H9 (cell line): Measurements from ENCODE around the gene SHISA3. TPM values are rescaled to one million over a fixed set of nuclear protein-coding genes. Genes with fewer than 3 reads are reported as not detected.

ENCODE experiments used
- DNase-seq: peaks from one replicate; pipeline ENCODE4 v3.0.0-alpha.2; 2017
- H2AFZ ChIP-seq: one replicate; pipeline ENCODE4 v1.6.1; 2013; ENCODE audit warnings: mild to moderate bottlenecking, low read length, control low read depth, moderate library complexity
- H2AK5ac ChIP-seq: 2 replicates; pipeline ENCODE4 v1.6.1; 2013; ENCODE audit warnings: low read length, control low read depth, mixed read lengths; ENCODE audit not compliant: insufficient read length
- H2BK120ac ChIP-seq: one replicate; pipeline ENCODE4 v1.6.1; 2013; ENCODE audit warnings: low read depth, mild to moderate bottlenecking, low read length, control low read depth, inconsistent platforms; ENCODE audit not compliant: poor library complexity, severe bottlenecking
- H2BK12ac ChIP-seq: 2 replicates; pipeline ENCODE4 v1.6.1; 2013; ENCODE audit warnings: low read length, control low read depth, mixed read lengths, low read depth; ENCODE audit not compliant: insufficient read length
- H2BK15ac ChIP-seq: 2 replicates; pipeline ENCODE4 v1.6.1; 2013; ENCODE audit warnings: low read depth, low read length, control low read depth
- H2BK20ac ChIP-seq: one replicate; pipeline ENCODE4 v1.6.1; 2013; ENCODE audit warnings: low read depth, mild to moderate bottlenecking, low read length, control low read depth, inconsistent platforms; ENCODE audit not compliant: poor library complexity, severe bottlenecking
- H2BK5ac ChIP-seq: 2 replicates; pipeline ENCODE4 v1.6.1; 2013; ENCODE audit warnings: low read length, control low read depth, mixed read lengths; ENCODE audit not compliant: insufficient read length
- H3K14ac ChIP-seq: 2 replicates; pipeline ENCODE4 v1.6.1; 2013; ENCODE audit warnings: low read length, control low read depth; ENCODE audit not compliant: insufficient read depth
- H3K18ac ChIP-seq: 2 replicates; pipeline ENCODE4 v1.6.1; 2013; ENCODE audit warnings: low read depth, mild to moderate bottlenecking, mixed read lengths, low read length, control low read depth; ENCODE audit not compliant: insufficient read length
- H3K23ac ChIP-seq: 2 replicates; pipeline ENCODE4 v1.6.1; 2013; ENCODE audit warnings: low read length, control low read depth, mixed read lengths, low read depth; ENCODE audit not compliant: insufficient read length
- H3K23me2 ChIP-seq: 2 replicates; pipeline ENCODE4 v1.6.1; 2013; ENCODE audit warnings: low read depth, mild to moderate bottlenecking, mixed read lengths, low read length, control low read depth; ENCODE audit not compliant: insufficient read length, poor library complexity, severe bottlenecking
- H3K27ac ChIP-seq: 2 replicates; pipeline ENCODE4 v1.5.1; 2013; ENCODE audit warnings: low read length, control low read depth, mixed read lengths, low read depth; ENCODE audit not compliant: insufficient read length
- H3K27me3 ChIP-seq: 2 replicates; pipeline ENCODE4 v1.6.1; 2013; ENCODE audit warnings: low read length, control low read depth, inconsistent platforms; ENCODE audit not compliant: insufficient read depth
- H3K4ac ChIP-seq: 2 replicates; pipeline ENCODE4 v1.6.1; 2013; ENCODE audit warnings: low read depth, mild to moderate bottlenecking, control low read depth, inconsistent platforms, low read length, moderate library complexity
- H3K4me1 ChIP-seq: 2 replicates; pipeline ENCODE4 v1.6.1; 2013; ENCODE audit warnings: low read length, control low read depth, inconsistent platforms; ENCODE audit not compliant: insufficient read depth
- H3K4me2 ChIP-seq: 2 replicates; pipeline ENCODE4 v1.6.1; 2013; ENCODE audit warnings: low read length, control low read depth, mixed read lengths; ENCODE audit not compliant: insufficient read length, insufficient read depth
- H3K56ac ChIP-seq: 2 replicates; pipeline ENCODE4 v1.6.1; 2013; ENCODE audit warnings: low read depth, mild to moderate bottlenecking, mixed read lengths, low read length, control low read depth; ENCODE audit not compliant: insufficient read length
- H3K79me1 ChIP-seq: 2 replicates; pipeline ENCODE4 v1.6.1; 2013; ENCODE audit warnings: low read depth, mild to moderate bottlenecking, moderate library complexity, low read length, control low read depth, inconsistent platforms; ENCODE audit not compliant: insufficient read depth, poor library complexity, severe bottlenecking
- H3K79me2 ChIP-seq: 2 replicates; pipeline ENCODE4 v1.6.1; 2013; ENCODE audit warnings: low read length, control low read depth, inconsistent platforms; ENCODE audit not compliant: insufficient read depth
- H3K9ac ChIP-seq: 2 replicates; pipeline ENCODE4 v1.6.1; 2013; ENCODE audit warnings: low read length, control low read depth, mixed read lengths; ENCODE audit not compliant: insufficient read length; ENCODE audit errors: extremely low read depth
- H3K9me3 ChIP-seq: one replicate; pipeline ENCODE4 v1.6.1; 2013; ENCODE audit warnings: low read depth, low read length, inconsistent platforms; ENCODE audit not compliant: control insufficient read depth
- H3T11ph ChIP-seq: one replicate; pipeline ENCODE4 v1.6.1; 2013; ENCODE audit warnings: mild to moderate bottlenecking, low read length, control low read depth, inconsistent platforms
- H4K20me1 ChIP-seq: one replicate; pipeline ENCODE4 v1.6.1; 2013; ENCODE audit not compliant: control insufficient read depth, insufficient read length, insufficient read depth
- H4K5ac ChIP-seq: 2 replicates; pipeline ENCODE4 v1.6.1; 2013; ENCODE audit warnings: low read depth, mild to moderate bottlenecking, mixed read lengths, low read length, control low read depth; ENCODE audit not compliant: insufficient read length
- H4K8ac ChIP-seq: replicated peaks from 2 replicates; pipeline ENCODE4 v1.6.1; 2013; ENCODE audit warnings: low read length, control low read depth, mixed read lengths, low read depth; ENCODE audit not compliant: insufficient read length
- H4K91ac ChIP-seq: 2 replicates; pipeline ENCODE4 v1.6.1; 2013; ENCODE audit warnings: low read depth, mild to moderate bottlenecking, moderate library complexity, mixed read lengths, low read length, control low read depth; ENCODE audit not compliant: insufficient read length
- H3K27ac Mint-ChIP-seq, 3 experiments: 2 replicates in 2 of 3; 3 replicates in 1 of 3; pipeline ENCODE4 v1.8.0; 2020 to 2021; ENCODE audit warnings: mixed read lengths in 3 of 3, mild to moderate bottlenecking in 1 of 3, moderate library complexity in 1 of 3
- H3K27me3 Mint-ChIP-seq: 2 replicates; pipeline ENCODE4 v1.8.0; 2021; ENCODE audit warnings: low read depth, mild to moderate bottlenecking, moderate library complexity, mixed read lengths
- H3K36me3 Mint-ChIP-seq, 3 experiments: 2 replicates in 2 of 3; 3 replicates in 1 of 3; pipeline ENCODE4 v1.8.0; 2020 to 2021; ENCODE audit warnings: low read depth in 3 of 3, mixed read lengths in 3 of 3; ENCODE audit not compliant: insufficient read depth in 1 of 3
- H3K4me1 Mint-ChIP-seq, 2 experiments: 2 replicates each; pipeline ENCODE4 v1.8.0; 2020; ENCODE audit warnings: mixed read lengths in 2 of 2
- H3K4me3 Mint-ChIP-seq, 2 experiments: 2 replicates in 1 of 2; 3 replicates in 1 of 2; pipeline ENCODE4 v1.8.0; 2020 to 2021; ENCODE audit warnings: mild to moderate bottlenecking in 2 of 2, mixed read lengths in 2 of 2, moderate library complexity in 1 of 2
- H3K9me3 Mint-ChIP-seq, 2 experiments: 2 replicates in 1 of 2; 3 replicates in 1 of 2; pipeline ENCODE4 v1.8.0; 2020; ENCODE audit warnings: mild to moderate bottlenecking in 2 of 2, mixed read lengths in 2 of 2, moderate library complexity in 1 of 2
- CTCF ChIP-seq: fragments of 200-600 bp; sonication (generic); conservative IDR thresholded peaks from 3 replicates; pipeline ENCODE4 v1.8.0; 2021; ENCODE audit warnings: antibody characterized with exemption, mild to moderate bottlenecking
- WGBS: extraction: QIAGEN DNeasy Blood & Tissue Kit; methylation state at CpG from one replicate; pipeline ENCODE4 v1.1.7; 2013; ENCODE audit warnings: missing lambda C conversion rate, low lambda C conversion rate, mixed read lengths; ENCODE audit not compliant: insufficient read length; ENCODE audit errors: extremely low coverage; 5-methylcytosine and 5-hydroxymethylcytosine counted together
- total RNA-seq: library from RNA; stranded (reverse); gene quantifications from 2 replicates; pipeline ENCODE4 v1.2.1, GENCODE V29; 2021

Gene SHISA3
- total RNA-seq, 1 experiment from 2014 or later, result 1.7 TPM

- Mint-ChIP-seq H3K4me3 (no peak overlapping the region), H3K4me1 (peaks cover 4 to 5% of the 10 kb centered on the region in 2 experiments), H3K27me3 (peaks cover 4% of the 10 kb centered on the region; the same call in 1 of the 2 replicates), H3K36me3 (peaks cover 5 to 10% (median 6%) of the 10 kb centered on the region in 3 experiments; a peak in 6 of 7 replicates), H3K9me3 (peaks cover 3 to 9% of the 10 kb centered on the region in 2 experiments), H3K27ac (no peak overlapping the region)
- no peaks in the 10 kb centered on the region for H3K27me3 ChIP-seq
- H3K4ac ChIP-seq, result no peak overlapping the region
- no peak overlapping the region for H4K5ac ChIP-seq
- no peak overlapping the region for H3K23ac ChIP-seq
- H2BK12ac ChIP-seq, result no peak overlapping the region
- no CpG with 5 or more reads among the region's 27 CpGs for WGBS
- no peak overlapping the region for H2BK5ac ChIP-seq
- no peak overlapping the region for H3K14ac ChIP-seq
- no peaks in the 10 kb centered on the region for H3K4me1 ChIP-seq
- no peak overlapping the region for H3T11ph ChIP-seq
- H3K27ac ChIP-seq, result no peak overlapping the region
- H3K79me1 ChIP-seq, result no peaks in the 10 kb centered on the region
- no peak for DNase-seq
- H3K18ac ChIP-seq, result no peak overlapping the region
- no peak overlapping the region for H2BK15ac ChIP-seq
- H3K9me3 ChIP-seq, result no peaks in the 10 kb centered on the region
- H3K9ac ChIP-seq, result no peak overlapping the region
- H3K23me2 ChIP-seq, result no peaks in the 10 kb centered on the region
- no peak overlapping the region for H4K8ac ChIP-seq
- no peak overlapping the region for H2BK20ac ChIP-seq
- H3K79me2 ChIP-seq, result no peaks in the 10 kb centered on the region
- no peak overlapping the region for H2AK5ac ChIP-seq
- TF ChIP-seq CTCF, result no peak
- no peak overlapping the region for H3K4me2 ChIP-seq
- H2AFZ ChIP-seq, result no peak overlapping the region
- no peak overlapping the region for H2BK120ac ChIP-seq
- no peaks in the 10 kb centered on the region for H4K20me1 ChIP-seq
- H3K56ac ChIP-seq, result no peak overlapping the region
- no peak overlapping the region for H4K91ac ChIP-seq
Measured at GRCh38 chr4:42369489-42369888, 27.8 kb upstream of the SHISA3 start.
